Activated CD8-positive, alpha-beta T cell treated with anti-CD3 and anti-CD28 coated beads for 36 hours (primary cell): ENCODE results near the gene EXOC5. TPM values are rescaled to one million over a fixed set of nuclear protein-coding genes. Genes with fewer than 3 reads are reported as not detected.
"Not testable (repeated sequence)": the region's sequence is repeated elsewhere in the genome, so short reads cannot be mapped to it uniquely, and the experiment has no call there.

Experiments
- ATAC-seq: fragments of 200-7000 bp; cut with Tn5 transposase; one replicate; pipeline ENCODE4 v1.10.0; 2021; ENCODE audit warnings: mild to moderate bottlenecking, moderate library complexity
- CTCF ChIA-PET: fragments of 350-600 bp; sonication (Branson Sonifier 250); formaldehyde crosslinking; loops from one replicate; lab custom pipeline; 2021; ENCODE audit warnings: antibody characterized with exemption; lab: Charles Lee
- POLR2A ChIA-PET: fragments of 350-600 bp; sonication (Branson Sonifier 250); formaldehyde crosslinking; loops from one replicate; lab custom pipeline; 2021; ENCODE audit warnings: antibody characterized with exemption; lab: Charles Lee
- DNase-seq: peaks from one replicate; pipeline ENCODE4 v3.0.0-alpha.2; 2020
- H3K27ac Mint-ChIP-seq: one replicate; pipeline ENCODE4 v1.8.0; 2021; ENCODE audit warnings: mild to moderate bottlenecking, mixed read lengths
- H3K27me3 Mint-ChIP-seq: one replicate; pipeline ENCODE4 v1.8.0; 2021; ENCODE audit warnings: mixed read lengths
- H3K36me3 Mint-ChIP-seq: one replicate; pipeline ENCODE4 v1.8.0; 2021; ENCODE audit warnings: low read depth, mixed read lengths
- H3K4me1 Mint-ChIP-seq: one replicate; pipeline ENCODE4 v1.8.0; 2021; ENCODE audit warnings: low read depth, mixed read lengths
- H3K4me3 Mint-ChIP-seq: one replicate; pipeline ENCODE4 v1.8.0; 2021; ENCODE audit warnings: mild to moderate bottlenecking, moderate library complexity, mixed read lengths
- H3K9me3 Mint-ChIP-seq: one replicate; pipeline ENCODE4 v1.8.0; 2021; ENCODE audit warnings: mixed read lengths
- CTCF ChIP-seq: fragments of 200-600 bp; IDR thresholded peaks from one replicate; pipeline ENCODE4 v1.8.0; 2022; ENCODE audit warnings: antibody characterized with exemption, mild to moderate bottlenecking
- intact Hi-C: fragments of 100-400 bp; cut with micrococcal nuclease; formaldehyde crosslinking; loops from one replicate; pipeline ENCODE4 v1.10.0; 2022
- total RNA-seq, 2 experiments: library from RNA; stranded (reverse); gene quantifications; one replicate each; pipeline ENCODE4 v1.2.3, GENCODE V29; 2021

Gene EXOC5
- total RNA-seq, 2 experiments from 2014 or later: 72.8 to 75.1 TPM

GRCh38 chr14:57244106-57244505 lies 24.6 kb downstream of the EXOC5 start:
- Mint-ChIP-seq H3K4me3 (no peak overlapping the region), H3K27ac (no peak overlapping the region), H3K27me3 (no peaks in the 10 kb centered on the region), H3K4me1 (no peaks in the 10 kb centered on the region), H3K9me3 (no peaks in the 10 kb centered on the region), H3K36me3 (peaks cover 5% of the 10 kb centered on the region)
- ATAC-seq (no peak), DNase-seq (no peak)
- intact Hi-C loops: no loop called here
- POLR2A ChIA-PET: no interaction called here
- CTCF ChIA-PET: interaction anchor here (1.0 to 1.5 kb wide), 3 partner anchors 19 to 754 kb away, joined by 3 to 4 read pairs (median 3); no protein-coding TSS in a partner anchor
- TF ChIP-seq CTCF: no peak

- DNase-seq (no peak), ATAC-seq (no peak)
- no peak for TF ChIP-seq CTCF
- ChIA-PET CTCF (interaction anchor here (1.2 to 1.5 kb wide), 2 partner anchors 20 to 752 kb away, joined by 3 to 4 read pairs; no protein-coding TSS in a partner anchor), POLR2A (no interaction called here)
- Mint-ChIP-seq H3K4me1 (no peaks in the 10 kb centered on the region), H3K36me3 (peaks cover 8% of the 10 kb centered on the region), H3K27ac (no peak overlapping the region), H3K9me3 (no peaks in the 10 kb centered on the region), H3K27me3 (no peaks in the 10 kb centered on the region), H3K4me3 (no peak overlapping the region)
- intact Hi-C loops: no loop called here
Measured at GRCh38 chr14:57243320-57243719, 25.4 kb downstream of the EXOC5 start.

- H3K27ac Mint-ChIP-seq, intact Hi-C loops, H3K27me3 Mint-ChIP-seq, CTCF ChIA-PET, H3K4me3 Mint-ChIP-seq, DNase-seq, H3K4me1 Mint-ChIP-seq, POLR2A ChIA-PET, ATAC-seq, H3K36me3 Mint-ChIP-seq, H3K9me3 Mint-ChIP-seq: not testable (repeated sequence)
Measured at GRCh38 chr14:57240115-57240514, 28.6 kb downstream of the EXOC5 start.

GRCh38 chr14:57232006-57232405 lies 36.7 kb downstream of the EXOC5 start:
- intact Hi-C loops: no loop called here
- DNase-seq: no peak
- H3K9me3 Mint-ChIP-seq: peaks cover 3% of the 10 kb centered on the region
- CTCF ChIA-PET: interaction anchor here (0.7 kb wide), 1 partner anchor 52 kb away, joined by 3 read pairs; no protein-coding TSS in a partner anchor
- POLR2A ChIA-PET: interaction anchor here (0.6 kb wide), 1 partner anchor 11 kb away, joined by 3 read pairs; no protein-coding TSS in a partner anchor
- ATAC-seq: no peak
- peaks cover 32% of the 10 kb centered on the region for H3K36me3 Mint-ChIP-seq
- no peaks in the 10 kb centered on the region for H3K27me3 Mint-ChIP-seq
- no peak overlapping the region for H3K27ac Mint-ChIP-seq
- H3K4me3 Mint-ChIP-seq: no peak overlapping the region
- no peaks in the 10 kb centered on the region for H3K4me1 Mint-ChIP-seq
- no peak for TF ChIP-seq CTCF

GRCh38 chr14:57228320-57228719 lies 40.4 kb downstream of the EXOC5 start:
- DNase-seq, H3K4me1 Mint-ChIP-seq, intact Hi-C loops, H3K27ac Mint-ChIP-seq, H3K9me3 Mint-ChIP-seq, ATAC-seq, H3K27me3 Mint-ChIP-seq, H3K4me3 Mint-ChIP-seq, POLR2A ChIA-PET: not testable (repeated sequence)
- CTCF ChIA-PET: interaction anchor here (0.7 kb wide), 1 partner anchor 8 kb away, joined by 3 read pairs; no protein-coding TSS in a partner anchor
- peaks cover 33% of the 10 kb centered on the region for H3K36me3 Mint-ChIP-seq

GRCh38 chr14:57227083-57227482 lies 41.6 kb downstream of the EXOC5 start:
- no peak for DNase-seq
- no peak overlapping the region for H3K4me3 Mint-ChIP-seq
- POLR2A ChIA-PET: no interaction called here
- no peak for ATAC-seq
- peaks cover 3% of the 10 kb centered on the region for H3K9me3 Mint-ChIP-seq
- CTCF ChIA-PET: no interaction called here
- intact Hi-C loops: no loop called here
- TF ChIP-seq CTCF: no peak
- peaks cover 28% of the 10 kb centered on the region for H3K36me3 Mint-ChIP-seq
- no peaks in the 10 kb centered on the region for H3K4me1 Mint-ChIP-seq
- no peak overlapping the region for H3K27ac Mint-ChIP-seq
- H3K27me3 Mint-ChIP-seq: no peaks in the 10 kb centered on the region
